Raji (cell line): ENCODE measurements around the gene FNDC7.
A peak's percentile ranks its signal among the peaks of the same experiment; 100 is the strongest.

Source experiments
- POLR2A ChIP-seq: IDR thresholded peaks from 2 replicates; pipeline ENCODE4 v1.6.1; 2011; ENCODE audit warnings: low read depth, low read length, control low read depth; ENCODE audit not compliant: insufficient read depth

FNDC7 gene

GRCh38 chr1:108718927-108719655, 6.4 kb downstream of the FNDC7 start:
- no peak for TF ChIP-seq POLR2A

- no peak for TF ChIP-seq POLR2A
Observed at GRCh38 chr1:108719656-108720435, 7.1 kb downstream of the FNDC7 start.

GRCh38 chr1:108722292-108722691, 9.6 kb downstream of the FNDC7 start:
- TF ChIP-seq POLR2A = no peak

GRCh38 chr1:108725906-108726305, 13.2 kb downstream of the FNDC7 start:
- TF ChIP-seq POLR2A = no peak

- no peak for TF ChIP-seq POLR2A
Observed at GRCh38 chr1:108728327-108728923, 15.7 kb downstream of the FNDC7 start.

GRCh38 chr1:108729481-108729880, 16.8 kb downstream of the FNDC7 start:
- no peak for TF ChIP-seq POLR2A

GRCh38 chr1:108732398-108732797, 19.7 kb downstream of the FNDC7 start:
- TF ChIP-seq POLR2A = no peak

- no peak for TF ChIP-seq POLR2A
Observed at GRCh38 chr1:108734171-108734865, 21.6 kb downstream of the FNDC7 start.

GRCh38 chr1:108742253-108742652, 29.5 kb downstream of the FNDC7 start:
- TF ChIP-seq POLR2A = no peak

- no peak for TF ChIP-seq POLR2A
Observed at GRCh38 chr1:108745980-108746381, 33.3 kb downstream of the FNDC7 start.

GRCh38 chr1:108746382-108747170, 33.9 kb downstream of the FNDC7 start, which contains the start of gene STXBP3:
Gene STXBP3, plus strand, starts transcription at chr1:108746674. Its CDS starts 64 bp downstream, at chr1:108746738.
- peak; percentile 98 for TF ChIP-seq POLR2A

- TF ChIP-seq POLR2A = no peak
Observed at GRCh38 chr1:108747171-108747850, 34.6 kb downstream of the FNDC7 start.

GRCh38 chr1:108747898-108748297, 35.2 kb downstream of the FNDC7 start:
- no peak for TF ChIP-seq POLR2A

GRCh38 chr1:108749081-108749480, 36.4 kb downstream of the FNDC7 start:
- no peak for TF ChIP-seq POLR2A
